B cell (primary cell): ENCODE measurements around the gene ATP11C.

ENCODE experiments used
- CTCF ChIP-seq: fragments of 200-600 bp; IDR thresholded peaks from one replicate; pipeline ENCODE4 v1.8.0; 2022; ENCODE audit warnings: antibody characterized with exemption, mild to moderate bottlenecking
- EZH2 ChIP-seq: IDR thresholded peaks from 2 replicates; pipeline ENCODE4 v1.6.1; 2012; ENCODE audit warnings: borderline replicate concordance, low read depth, mild to moderate bottlenecking, moderate library complexity, low read length; ENCODE audit not compliant: insufficient read depth, poor library complexity, severe bottlenecking

- TF ChIP-seq EZH2 (no peak), CTCF (no peak)
Measured at GRCh38 chrX:139881130-139881529, 51.7 kb downstream of the ATP11C start.
